ENCODE results near the gene ZNF469.

The ZNF469 gene

GRCh38 chr16:88382491-88383400, at the start of gene ZNF469:
TSS of gene ZNF469 (plus strand) at chr16:88382959. CDS start at chr16:88427471, 44,512 bp downstream.
- peak; percentile 41 to 57 for ATAC-seq (replicated peaks)

DNA sequence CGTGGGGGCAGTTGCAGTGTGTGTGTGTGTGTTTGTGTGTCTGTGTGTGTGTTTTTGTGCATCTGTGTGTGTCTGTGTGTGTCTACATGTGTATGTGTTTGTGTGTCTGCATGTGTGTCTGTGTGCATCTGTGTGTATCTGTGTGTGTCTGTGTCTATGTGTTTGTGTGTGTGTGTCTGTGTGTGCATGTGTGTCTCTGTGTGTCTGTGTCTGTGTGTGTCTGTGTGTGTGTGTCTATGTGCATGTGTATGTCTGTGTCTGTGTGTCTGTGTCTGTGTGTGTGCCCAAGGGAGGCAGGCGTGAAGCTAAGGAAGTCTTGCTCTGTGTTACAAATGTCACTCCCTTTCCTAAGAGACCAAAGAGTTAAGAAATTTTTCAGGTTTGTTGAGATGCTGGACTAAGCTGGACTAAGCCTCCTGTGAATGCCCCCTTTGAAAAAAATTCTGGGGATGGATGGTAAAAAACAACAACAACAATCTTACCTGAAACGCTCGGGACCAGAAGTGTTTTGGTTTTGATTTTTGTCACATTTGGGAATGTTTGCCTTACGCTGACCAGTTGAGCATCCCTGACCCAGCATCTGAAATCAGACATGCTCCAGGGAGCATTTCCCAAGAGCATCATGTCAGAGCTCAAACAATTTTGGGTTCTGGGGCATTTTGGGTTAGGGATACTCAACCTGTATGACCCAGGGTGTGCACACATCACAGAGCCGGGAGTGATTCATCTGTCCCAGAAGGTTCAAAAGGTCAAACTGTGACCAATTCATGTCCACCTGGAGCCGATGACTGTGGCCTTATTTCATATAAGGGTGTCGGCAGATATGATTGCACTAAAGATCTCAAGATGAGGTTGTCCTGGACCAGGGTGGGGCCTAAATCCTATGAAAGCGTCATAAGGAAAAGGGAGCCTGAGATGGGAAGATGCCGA, 48.6 kb upstream of the ZNF469 start:
- Mint-ChIP-seq H3K9me3 (peaks cover 0 to 7% of the 10 kb centered on the region in 2 donors), H3K4me1 (peaks cover 6 to 9% of the 10 kb centered on the region in 2 donors), H3K36me3 (peaks cover 0 to 4% of the 10 kb centered on the region in 2 donors), H3K4me3 (no peak overlapping the region), H3K27me3 (peaks cover 22 to 23% of the 10 kb centered on the region in 2 donors), H3K27ac (no peak overlapping the region)
- DNase-seq (no peak), ATAC-seq (replicated peaks) (no peak)

More at GRCh38 chr16:88382491-88383400, at the start of gene ZNF469:
- peak within 1 kb of the TSS; percentile 66 for H3K27ac Mint-ChIP-seq
- no peaks in the 10 kb centered on the region for H3K36me3 Mint-ChIP-seq
- peak within 1 kb of the TSS; percentile 63 to 69 for H3K4me3 Mint-ChIP-seq
- H3K27me3 Mint-ChIP-seq, result peaks cover 32 to 40% of the 10 kb centered on the region in 2 donors
- no peak for DNase-seq
- no peaks in the 10 kb centered on the region for H3K9me3 Mint-ChIP-seq
- peaks cover 9 to 13% of the 10 kb centered on the region in 2 donors for H3K4me1 Mint-ChIP-seq

DNA sequence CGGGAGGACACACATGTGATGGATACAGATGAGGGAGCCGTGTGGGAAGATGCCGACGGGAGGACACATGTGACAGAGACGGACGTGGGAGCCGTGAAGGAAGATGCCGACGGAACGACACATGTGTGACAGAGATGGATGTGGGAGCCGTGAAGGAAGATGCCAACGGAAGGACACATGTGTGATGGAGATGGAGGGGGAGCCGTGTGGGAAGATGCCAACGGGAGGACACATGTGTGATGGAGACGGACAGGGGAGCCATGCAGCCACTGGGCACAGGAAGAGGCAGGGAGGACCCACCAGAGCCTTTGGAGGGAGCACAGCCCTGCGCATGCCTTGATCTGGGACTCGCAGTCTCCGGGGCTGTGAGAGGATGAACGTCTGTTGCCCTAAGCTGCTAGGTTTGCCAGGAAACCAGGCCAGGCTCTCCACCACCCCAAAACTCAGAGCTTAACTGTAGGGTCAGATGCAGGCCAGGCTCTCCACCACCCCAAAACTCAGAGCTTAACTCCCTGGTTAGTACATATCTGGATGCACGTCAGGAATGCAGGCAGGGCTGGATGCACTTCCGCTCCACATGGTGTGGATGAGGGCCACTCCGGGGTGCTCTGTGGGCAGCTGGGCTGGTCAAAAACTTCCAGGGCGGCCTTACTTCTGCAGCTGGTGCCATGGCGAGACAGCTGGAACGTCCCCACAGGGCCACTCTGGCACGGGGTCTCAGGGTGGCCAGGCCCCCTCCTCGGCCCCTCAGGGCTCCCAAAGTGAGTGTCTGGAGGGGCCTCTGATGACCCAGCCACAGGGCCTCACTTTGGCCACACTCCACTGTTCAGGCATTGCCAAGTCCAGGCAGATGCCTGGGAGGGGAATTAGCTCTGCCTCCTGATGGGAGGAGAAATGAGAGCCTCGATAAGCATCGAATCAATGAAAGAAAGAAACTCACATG, 47.7 kb upstream of the ZNF469 start:
- no peak overlapping the region for H3K27ac Mint-ChIP-seq
- H3K9me3 Mint-ChIP-seq, result peaks cover 0 to 7% of the 10 kb centered on the region in 2 donors
- peaks cover 6 to 9% of the 10 kb centered on the region in 2 donors for H3K4me1 Mint-ChIP-seq
- H3K36me3 Mint-ChIP-seq, result peaks cover 0 to 4% of the 10 kb centered on the region in 2 donors
- no peak for DNase-seq
- H3K27me3 Mint-ChIP-seq, result peaks cover 22 to 23% of the 10 kb centered on the region in 2 donors
- H3K4me3 Mint-ChIP-seq, result no peak overlapping the region
- ATAC-seq (replicated peaks), result no peak

GRCh38 chr16:88337021-88337420, 45.7 kb upstream of the ZNF469 start:
- Mint-ChIP-seq H3K4me3 (no peak overlapping the region), H3K27ac (no peak overlapping the region), H3K36me3 (peaks cover 0 to 4% of the 10 kb centered on the region in 2 donors), H3K27me3 (peaks cover 22 to 23% of the 10 kb centered on the region in 2 donors), H3K4me1 (peaks cover 6 to 9% of the 10 kb centered on the region in 2 donors), H3K9me3 (peaks cover 0 to 7% of the 10 kb centered on the region in 2 donors)
- ATAC-seq (replicated peaks) (no peak), DNase-seq (no peak)

GRCh38 chr16:88337538-88337937, 45.2 kb upstream of the ZNF469 start:
- DNase-seq (no peak), ATAC-seq (replicated peaks) (no peak)
- H3K4me1 Mint-ChIP-seq, result peaks cover 6 to 9% of the 10 kb centered on the region in 2 donors
- H3K9me3 Mint-ChIP-seq, result peaks cover 0 to 7% of the 10 kb centered on the region in 2 donors
- no peak overlapping the region for H3K27ac Mint-ChIP-seq
- peaks cover 22 to 23% of the 10 kb centered on the region in 2 donors for H3K27me3 Mint-ChIP-seq
- H3K4me3 Mint-ChIP-seq, result no peak overlapping the region
- H3K36me3 Mint-ChIP-seq, result peaks cover 0 to 4% of the 10 kb centered on the region in 2 donors

DNA sequence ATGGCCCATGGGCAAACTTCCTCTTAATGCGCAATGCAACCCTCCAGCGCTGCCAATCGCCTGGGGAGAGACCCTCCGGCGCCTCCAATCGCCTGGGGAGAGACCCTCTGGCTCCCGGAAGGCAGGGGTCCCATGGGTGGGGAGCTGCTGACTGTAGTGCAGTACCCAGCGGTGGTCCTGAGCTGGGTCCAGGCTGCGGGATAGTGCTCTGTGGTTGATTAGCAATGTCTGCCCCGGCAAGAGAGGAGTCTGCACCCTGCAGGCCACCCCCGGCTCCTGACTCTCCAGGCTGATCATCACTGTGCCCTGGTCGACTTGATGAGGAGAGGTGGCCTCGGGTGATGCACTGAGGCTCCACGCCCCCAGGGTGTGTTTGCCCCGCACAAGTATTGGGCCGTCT, 44.6 kb upstream of the ZNF469 start:
- peaks cover 0 to 4% of the 10 kb centered on the region in 2 donors for H3K36me3 Mint-ChIP-seq
- H3K9me3 Mint-ChIP-seq, result peaks cover 3 to 7% of the 10 kb centered on the region in 2 donors
- H3K4me3 Mint-ChIP-seq, result no peak overlapping the region
- peaks cover 6 to 9% of the 10 kb centered on the region in 2 donors for H3K4me1 Mint-ChIP-seq
- H3K27ac Mint-ChIP-seq, result no peak overlapping the region
- DNase-seq (no peak), ATAC-seq (replicated peaks) (no peak)
- peaks cover 22 to 23% of the 10 kb centered on the region in 2 donors for H3K27me3 Mint-ChIP-seq

DNA sequence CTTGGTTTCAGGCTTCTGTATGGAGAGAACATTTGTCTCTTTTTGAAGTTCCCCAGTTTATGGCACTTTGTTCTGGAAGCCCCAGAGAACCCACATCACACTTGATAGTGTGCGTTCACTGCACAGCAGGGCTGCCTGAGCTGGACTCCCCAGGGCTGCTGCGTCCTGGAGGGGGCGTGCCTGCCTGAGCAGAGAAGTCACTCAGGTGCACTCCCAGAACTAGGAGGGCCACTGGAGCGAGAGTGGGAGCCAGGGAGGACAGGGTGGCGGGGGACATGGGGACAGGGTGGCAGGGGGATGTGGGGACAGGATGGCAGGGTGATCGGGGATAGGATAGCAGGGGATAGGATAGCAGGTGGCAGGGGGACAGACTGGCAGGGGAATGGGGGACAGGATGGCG, 43.9 kb upstream of the ZNF469 start:
- ATAC-seq (replicated peaks) (no peak), DNase-seq (no peak)
- Mint-ChIP-seq H3K4me1 (peaks cover 1 to 3% of the 10 kb centered on the region in 2 donors), H3K9me3 (peaks cover 8 to 10% of the 10 kb centered on the region in 2 donors), H3K27me3 (peaks cover 16 to 18% of the 10 kb centered on the region in 2 donors), H3K27ac (no peak overlapping the region), H3K4me3 (no peak overlapping the region), H3K36me3 (peaks cover 0 to 1% of the 10 kb centered on the region in 2 donors)

GRCh38 chr16:88339930-88340754, 42.6 kb upstream of the ZNF469 start:
- Mint-ChIP-seq H3K36me3 (no peaks in the 10 kb centered on the region), H3K27me3 (peaks cover 7 to 11% of the 10 kb centered on the region in 2 donors), H3K9me3 (peaks cover 8 to 10% of the 10 kb centered on the region in 2 donors), H3K4me1 (no peaks in the 10 kb centered on the region), H3K27ac (no peak overlapping the region), H3K4me3 (no peak overlapping the region)
- ATAC-seq (replicated peaks), result no peak
- no peak for DNase-seq

GRCh38 chr16:88340755-88341150, 42.0 kb upstream of the ZNF469 start:
- no peaks in the 10 kb centered on the region for H3K36me3 Mint-ChIP-seq
- DNase-seq, result no peak

GRCh38 chr16:88341551-88342290, 41.0 kb upstream of the ZNF469 start:
- H3K36me3 Mint-ChIP-seq, result no peaks in the 10 kb centered on the region
- H3K4me1 Mint-ChIP-seq, result no peaks in the 10 kb centered on the region
- no peak overlapping the region for H3K4me3 Mint-ChIP-seq
- peaks cover 5 to 8% of the 10 kb centered on the region in 2 donors for H3K9me3 Mint-ChIP-seq
- DNase-seq (no peak), ATAC-seq (replicated peaks) (no peak)
- no peak overlapping the region for H3K27ac Mint-ChIP-seq
- H3K27me3 Mint-ChIP-seq, result peaks cover 7% of the 10 kb centered on the region in 2 donors

More at GRCh38 chr16:88340755-88341150, 42.0 kb upstream of the ZNF469 start:
- no peak overlapping the region for H3K27ac Mint-ChIP-seq
- ATAC-seq (replicated peaks), result no peak
- H3K4me1 Mint-ChIP-seq, result no peaks in the 10 kb centered on the region
- no peak overlapping the region for H3K4me3 Mint-ChIP-seq
- peaks cover 8 to 10% of the 10 kb centered on the region in 2 donors for H3K9me3 Mint-ChIP-seq
- peaks cover 7 to 11% of the 10 kb centered on the region in 2 donors for H3K27me3 Mint-ChIP-seq

DNA sequence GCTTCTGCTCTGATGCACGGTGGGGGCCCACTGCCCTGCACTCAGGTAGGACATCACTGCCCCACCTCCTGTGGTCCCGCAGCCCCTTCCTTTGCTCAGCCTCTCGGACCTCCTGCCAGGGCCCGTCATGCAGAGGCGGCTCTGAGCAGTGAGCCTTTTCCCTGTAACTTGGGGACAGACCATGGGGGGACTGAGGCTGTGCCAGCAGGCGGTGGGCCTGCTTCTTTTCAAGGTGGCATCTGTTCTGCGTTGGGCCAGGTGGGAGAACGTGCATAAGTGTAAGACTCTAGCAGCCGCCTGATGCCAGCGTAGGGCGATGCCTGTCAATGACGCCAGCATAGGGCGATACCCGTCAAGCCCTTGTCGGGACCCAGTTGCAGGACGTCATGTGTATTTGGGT, 40.3 kb upstream of the ZNF469 start:
- H3K36me3 Mint-ChIP-seq, result no peaks in the 10 kb centered on the region
- peaks cover 0 to 6% of the 10 kb centered on the region in 2 donors for H3K4me1 Mint-ChIP-seq
- no peak overlapping the region for H3K27ac Mint-ChIP-seq
- peaks cover 4 to 7% of the 10 kb centered on the region in 2 donors for H3K27me3 Mint-ChIP-seq
- DNase-seq (no peak), ATAC-seq (replicated peaks) (no peak)
- H3K4me3 Mint-ChIP-seq, result no peak overlapping the region
- H3K9me3 Mint-ChIP-seq, result peaks cover 4 to 8% of the 10 kb centered on the region in 2 donors

DNA sequence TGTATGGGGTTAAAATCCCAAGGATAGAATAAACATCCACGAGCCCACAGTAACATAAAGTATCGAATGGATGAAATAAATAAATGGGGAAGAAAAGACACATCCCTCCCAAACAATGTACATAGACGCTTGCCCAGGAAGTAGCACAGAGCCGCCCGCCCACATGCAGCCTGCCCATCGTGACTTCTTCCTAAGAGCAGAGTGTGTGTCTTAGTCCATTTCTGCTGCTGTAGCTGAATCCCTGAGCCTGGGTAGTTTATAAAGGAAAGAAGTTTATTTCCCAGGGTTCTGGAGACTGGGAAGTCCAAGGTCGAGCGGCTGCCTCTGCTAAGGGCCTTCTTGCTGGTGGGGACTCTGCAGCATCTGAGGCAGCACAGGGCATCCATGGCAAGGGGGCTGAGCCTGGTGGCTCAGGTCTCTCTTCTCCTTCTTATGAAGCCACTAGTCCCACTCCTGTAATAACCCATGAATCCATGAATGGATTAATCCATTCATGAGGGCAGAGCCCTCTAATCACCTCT, 39.4 kb upstream of the ZNF469 start:
- H3K27me3 Mint-ChIP-seq, result peaks cover 3 to 5% of the 10 kb centered on the region in 2 donors
- peaks cover 4 to 8% of the 10 kb centered on the region in 2 donors for H3K9me3 Mint-ChIP-seq
- no peaks in the 10 kb centered on the region for H3K36me3 Mint-ChIP-seq
- peaks cover 3 to 14% of the 10 kb centered on the region in 2 donors for H3K4me1 Mint-ChIP-seq
- no peak for DNase-seq
- no peak for ATAC-seq (replicated peaks)
- no peak overlapping the region for H3K27ac Mint-ChIP-seq
- no peak overlapping the region for H3K4me3 Mint-ChIP-seq

Measured in stimulated activated naive B cell treated with anti-CD40 and anti-IgM and Interleukin-4, amounts not matched to agents 10 μg/mL and 1 μg/mL and 100 μg/mL, for 72 hours (primary cell).